Adrenal gland (tissue), 12 donors: Measurements from ENCODE around the gene RALGAPB. TPM values are rescaled to one million over a fixed set of nuclear protein-coding genes. Genes with fewer than 3 reads are reported as not detected.
A peak's percentile ranks its signal among the peaks of the same experiment; 100 is the strongest.
"Not testable (repeated sequence)": the region's sequence is repeated elsewhere in the genome, so short reads cannot be mapped to it uniquely, and the experiment has no call there.

Source experiments
- DNase-seq, 7 donors: peaks; one replicate each; pipeline ENCODE4 v3.0.0-alpha.2; 2019 to 2020
- H3K27ac ChIP-seq, 5 donors: fragments of 200-600 bp; sonication (generic) in 4 of 5; 1 replicate in 3 of 5; 2 replicates in 2 of 5; pipeline versions ENCODE4 v1.5.1 to v1.8.0; 2016 to 2020; ENCODE audit warnings: mild to moderate bottlenecking in 1 of 5
- H3K27me3 ChIP-seq: fragments of 200-600 bp; 2 replicates; pipeline ENCODE4 v1.8.0; 2021
- H3K36me3 ChIP-seq, 2 donors: fragments of 200-600 bp; replicated peaks in 1 of 2; 1 replicate in 1 of 2; 2 replicates in 1 of 2; pipeline versions ENCODE4 v1.5.1 to v1.8.0; 2018 to 2022
- H3K4me1 ChIP-seq, 2 donors: fragments of 200-600 bp; replicated peaks in 1 of 2; 1 replicate in 1 of 2; 2 replicates in 1 of 2; pipeline versions ENCODE4 v1.5.1 to v1.8.0; 2018 to 2021
- H3K4me3 ChIP-seq, 4 donors: fragments of 200-600 bp; sonication (generic) in 3 of 4; one replicate each; pipeline ENCODE4 v1.5.1; 2016 to 2018
- H3K9me3 ChIP-seq, 3 donors: fragments of 200-600 bp; sonication (generic) in 1 of 3; replicated peaks in 1 of 3; 1 replicate in 2 of 3; 2 replicates in 1 of 3; pipeline versions ENCODE4 v1.5.1 to v1.8.0; 2016 to 2021
- CTCF ChIP-seq, 6 experiments: fragments of 450-650 bp in 4 of 6; fragments of 200-600 bp in 2 of 6; sonication (generic) in 1 of 6; IDR thresholded peaks; 1 replicate in 5 of 6; 2 replicates in 1 of 6; pipeline versions ENCODE4 v1.5.1 to v1.8.0; 2016 to 2021; ENCODE audit warnings: antibody characterized with exemption in 6 of 6, mild to moderate bottlenecking in 2 of 6, moderate library complexity in 1 of 6
- POLR2A ChIP-seq, 2 donors: fragments of 450-650 bp; IDR thresholded peaks; one replicate each; pipeline ENCODE4 v1.6.1; 2017; ENCODE audit warnings: antibody characterized with exemption in 2 of 2, mild to moderate bottlenecking in 2 of 2, moderate library complexity in 1 of 2
- WGBS, 4 donors: extraction: QIAGEN DNeasy Blood & Tissue Kit in 2 of 4; methylation state at CpG; one replicate each; pipeline versions ENCODE4 v1.1.5 to v1.1.7; 2013 to 2017; 5-methylcytosine and 5-hydroxymethylcytosine counted together
- intact Hi-C, 2 donors: fragments of 100-400 bp; cut with DNase I; formaldehyde crosslinking; loops; one replicate each; pipeline versions ENCODE4 v1.14.1 to v1.15.0; 2022 to 2023
- polyA plus RNA-seq, 3 donors: library from polyadenylated mRNA; stranded (reverse); fragments of 200-250 nt in 2 of 3; fragments of 350-450 nt in 1 of 3; fragmentation: Illumina TruSeq in 1 of 3; extraction: RNeasy Lipid Tissue Mini Kit (QIAGEN cat#74804) in 1 of 3; gene quantifications; one replicate each; pipeline ENCODE4 v1.2.3, GENCODE V29; 2013 to 2014
- total RNA-seq, 9 donors: library from RNA; depleted of rRNA in 4 of 9; stranded (reverse); fragments of >200 nt in 4 of 9; fragments of 120-200 nt in 1 of 9; fragmentation: NEBNext Ultra II Directional in 1 of 9; extraction: Animal tissue kit (Norgen Biotek cat#: 25700) in 1 of 9; gene quantifications; one replicate each; pipeline versions ENCODE4 v1.1.0 to v1.2.4, GENCODE V29; 2013 to 2023
- donor health status: healthy with polysubstance abuse.
- donor health status: Bipolar disorder and iron deficiency.
- donor health status: DM: yes; HTN: yes; CAD: no.
- donor health status: DM: no; HTN: no; CAD: no.
- donor health status: DM: no; HTN: no; CAD: no.
- donor health status: DM: yes; HTN: yes; CAD: no.

RALGAPB gene
- total and polyA plus RNA-seq, 12 donors = 11.7 to 44.7 (median 31.7) TPM

- Histone ChIP-seq H3K4me1 (peaks cover 6 to 36% of the 10 kb centered on the region in 2 donors), H3K27me3 (no peaks in the 10 kb centered on the region), H3K4me3 (no peak overlapping the region), H3K27ac (no peak overlapping the region), H3K9me3 (no peaks in the 10 kb centered on the region), H3K36me3 (peaks cover 0 to 78% of the 10 kb centered on the region in 2 donors)
- WGBS, 4 donors = 80 to 93% (median 84%) methylated on average over 4 to 8 of the region's 8 CpGs
- intact Hi-C loops = no loop called here
- peak in 3 of 7 donors; percentile 41 to 45 (median 44) for DNase-seq
- TF ChIP-seq CTCF (IDR thresholded peaks at IDR 0.05) (no peak), POLR2A (IDR thresholded peaks at IDR 0.05) (no peak)
Measured at GRCh38 chr20:38430679-38431325, 41.8 kb upstream of the RALGAPB start.

DNA sequence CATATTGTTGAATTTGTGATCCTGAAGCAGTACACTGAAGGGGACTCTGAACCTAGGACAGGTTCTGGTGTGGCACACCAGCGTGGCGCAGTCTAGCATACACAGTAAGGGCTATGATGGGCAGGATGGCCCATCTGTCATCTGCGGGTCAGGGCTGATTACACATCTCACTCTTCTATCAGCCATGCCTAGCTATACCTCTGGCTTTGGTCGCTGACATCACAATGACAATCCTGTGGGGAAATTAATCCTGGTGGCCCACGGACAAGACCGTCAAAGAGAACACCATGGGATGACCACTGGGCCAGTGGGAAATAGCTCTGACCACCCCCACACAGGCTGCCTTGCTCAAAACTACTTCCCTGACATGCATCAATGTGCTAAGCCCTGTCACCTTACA, 40.4 kb upstream of the RALGAPB start:
- no peak for TF ChIP-seq CTCF (IDR thresholded peaks at IDR 0.05)
- no peak for TF ChIP-seq POLR2A (IDR thresholded peaks at IDR 0.05)
- 82 to 98% (median 96%) methylated on average over 3 to 6 of the region's 6 CpGs for WGBS, 4 donors
- H3K27me3 ChIP-seq = no peaks in the 10 kb centered on the region
- H3K4me3 ChIP-seq = no peak overlapping the region
- H3K36me3 ChIP-seq = peaks cover 0 to 64% of the 10 kb centered on the region in 2 donors
- peaks cover 6 to 25% of the 10 kb centered on the region in 2 donors for H3K4me1 ChIP-seq
- H3K27ac ChIP-seq = no peak overlapping the region
- no peak for DNase-seq
- intact Hi-C loops = no loop called here
- no peaks in the 10 kb centered on the region for H3K9me3 ChIP-seq

GRCh38 chr20:38432870-38433269, 39.8 kb upstream of the RALGAPB start:
- DNase-seq, H3K27me3 ChIP-seq, H3K9me3 ChIP-seq, H3K4me3 ChIP-seq, intact Hi-C loops, H3K27ac ChIP-seq: not testable (repeated sequence)
- Histone ChIP-seq H3K4me1 (peaks cover 6 to 19% of the 10 kb centered on the region in 2 donors), H3K36me3 (peaks cover 0 to 58% of the 10 kb centered on the region in 2 donors)
- 93 to 99% (median 95%) methylated on average over 5 of the region's 5 CpGs for WGBS, 4 donors

GRCh38 chr20:38433304-38433972, 39.2 kb upstream of the RALGAPB start:
- no peak for DNase-seq
- Histone ChIP-seq H3K36me3 (peaks cover 0 to 53% of the 10 kb centered on the region in 2 donors), H3K4me3 (peak overlapping the region in 1 of 4 donors; percentile 81), H3K27me3 (no peaks in the 10 kb centered on the region), H3K27ac (peak overlapping the region in 2 of 5 donors; percentile 87 to 88), H3K4me1 (peaks cover 6 to 19% of the 10 kb centered on the region in 2 donors), H3K9me3 (no peaks in the 10 kb centered on the region)
- no peak for TF ChIP-seq POLR2A (IDR thresholded peaks at IDR 0.05)
- no peak for TF ChIP-seq CTCF (IDR thresholded peaks at IDR 0.05)
- intact Hi-C loops = no loop called here
- 87 to 93% (median 89%) methylated on average over 9 of the region's 9 CpGs for WGBS, 4 donors
